GM18502 (cell line): ENCODE results near the gene SH3GLB2.

ENCODE experiments used
- ATAC-seq: cut with Tn5 transposase; IDR thresholded peaks from one replicate; pipeline ENCODE4 v1.9.1; 2021; ENCODE audit warnings: mild to moderate bottlenecking; ENCODE audit not compliant: unreplicated experiment, poor library complexity

SH3GLB2 gene

DNA sequence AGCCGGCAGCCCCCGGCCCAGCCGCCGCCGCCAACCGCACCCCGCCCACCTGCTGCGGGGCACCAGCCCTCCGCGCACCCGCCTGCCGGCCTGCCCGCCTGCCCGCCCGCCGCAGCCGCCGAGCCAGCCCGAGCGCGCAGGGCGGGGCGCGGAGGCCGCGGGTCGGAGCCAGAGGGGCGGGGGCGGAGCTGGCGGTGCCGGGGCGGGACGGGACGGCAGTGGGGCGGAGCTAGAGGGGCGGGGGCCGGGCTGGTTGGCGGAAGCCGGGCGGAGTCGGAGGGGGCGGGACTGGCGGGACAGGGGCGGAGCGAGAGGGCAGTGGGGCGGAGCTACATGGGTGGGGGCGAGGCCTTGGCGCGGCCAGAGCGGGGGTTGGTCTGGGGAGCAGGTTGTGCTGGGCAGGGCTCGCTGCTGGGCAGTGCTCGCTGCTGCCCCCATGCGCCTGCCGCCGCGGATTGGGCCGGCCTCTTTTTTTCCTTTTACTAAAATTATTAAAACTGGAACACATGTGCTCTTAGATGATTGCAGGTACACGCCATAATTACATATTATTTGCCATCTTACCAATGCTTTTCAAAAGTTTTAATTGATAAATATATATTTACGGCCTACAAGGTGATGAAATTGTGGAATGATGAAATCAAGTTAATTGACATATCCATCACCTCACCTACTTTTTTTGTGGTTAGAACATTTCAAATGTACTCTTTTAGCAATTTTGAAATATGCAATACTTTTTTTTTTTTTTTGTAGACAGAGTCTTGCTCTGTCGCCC is at the start of gene SH3GLB2:
Gene SH3GLB2 (minus strand): TSS at position 140 of the 775 bp plus-strand sequence. CDS start 177 bp downstream, outside the sequence.
- ATAC-seq, result peak; percentile 83

GRCh38 chr9:129077236-129077635 is 49.1 kb upstream of the SH3GLB2 start:
- no peak for ATAC-seq

DNA sequence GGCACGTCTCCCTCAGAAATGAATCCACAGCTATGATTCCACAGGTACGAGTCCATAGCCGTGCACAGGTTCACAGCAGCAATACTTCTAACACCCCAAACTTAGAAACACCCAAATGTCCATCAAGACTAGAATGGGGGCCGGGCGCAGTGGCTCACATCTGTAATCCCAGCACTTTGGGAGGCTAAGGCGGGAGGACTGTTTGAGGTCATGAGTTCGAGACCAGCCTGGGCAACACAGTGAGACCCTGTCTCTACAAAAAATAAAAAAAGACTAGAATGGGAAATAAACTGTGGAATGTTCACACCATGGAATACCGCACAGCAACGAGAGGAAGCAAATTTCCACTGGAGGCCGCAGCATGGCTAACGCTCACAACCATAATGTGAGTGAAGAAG is 48.5 kb upstream of the SH3GLB2 start:
- ATAC-seq, result no peak

GRCh38 chr9:129075996-129076639 is 48.0 kb upstream of the SH3GLB2 start:
- ATAC-seq, result no peak

DNA sequence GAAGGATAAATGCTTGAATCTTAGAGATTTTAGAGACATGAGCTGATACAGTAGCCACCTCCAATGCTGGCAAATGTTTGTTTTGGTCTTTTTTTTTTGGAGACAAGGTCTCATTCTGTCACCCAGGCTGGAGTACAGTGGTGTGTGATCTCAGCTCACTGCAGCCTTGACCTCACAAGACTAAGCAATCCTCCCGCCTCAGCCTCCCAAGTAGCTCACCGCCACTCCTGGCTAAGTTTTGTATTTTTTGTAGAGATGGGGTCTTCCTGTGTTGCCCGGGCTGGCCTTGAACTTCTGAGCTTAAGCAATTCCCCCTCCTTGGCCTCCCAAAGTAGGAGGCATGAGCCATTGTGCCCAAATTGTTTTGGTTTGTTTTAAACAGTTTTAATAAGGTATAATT is 46.0 kb upstream of the SH3GLB2 start:
- ATAC-seq, result no peak

GRCh38 chr9:129073404-129073803 is 45.3 kb upstream of the SH3GLB2 start:
- no peak for ATAC-seq

- no peak for ATAC-seq
These were observed 44.0 kb upstream of the SH3GLB2 start for GRCh38 chr9:129072171-129072570.

- ATAC-seq, result no peak
These were observed 43.5 kb upstream of the SH3GLB2 start for GRCh38 chr9:129071526-129072126.

DNA sequence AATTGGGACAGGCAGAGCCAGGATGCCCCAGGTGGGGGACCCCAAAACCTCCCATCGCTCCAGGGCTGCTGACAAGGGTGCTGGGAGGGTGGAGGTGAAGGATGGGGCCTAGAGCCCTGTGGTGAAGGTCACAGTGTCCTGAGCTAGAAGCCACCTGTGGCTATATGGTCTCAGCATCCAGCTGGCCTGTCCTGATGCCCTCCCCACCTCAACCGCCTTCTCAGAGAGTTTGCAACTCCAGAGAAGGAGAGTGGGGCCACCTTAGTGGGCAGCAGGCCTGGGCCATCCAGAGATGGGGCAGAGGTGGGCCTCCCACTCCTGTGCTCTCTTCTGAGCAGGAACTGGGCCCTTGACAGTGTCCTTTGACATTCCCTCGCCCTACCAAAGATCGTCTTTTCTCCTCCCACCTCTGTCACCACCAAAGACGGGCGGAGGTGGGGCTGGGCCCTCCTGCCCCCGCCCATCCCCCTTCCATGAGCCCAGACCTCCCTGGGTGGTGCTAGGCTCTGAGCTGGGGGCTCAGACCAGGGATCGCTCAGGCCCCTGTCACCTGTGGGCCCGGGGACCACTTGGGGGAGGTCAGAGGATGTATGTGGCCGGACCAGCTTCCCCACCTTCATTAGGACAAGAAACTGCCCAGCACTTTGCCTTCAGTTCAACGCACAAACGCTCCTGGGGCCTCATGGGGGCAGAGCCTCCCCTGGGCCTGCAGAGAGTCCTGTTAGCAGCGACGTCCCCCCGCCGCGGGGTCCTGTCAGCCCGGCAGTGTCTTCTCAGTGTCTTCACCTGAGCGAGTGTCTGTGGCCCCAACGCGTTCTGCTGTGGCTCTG is 42.8 kb upstream of the SH3GLB2 start:
- ATAC-seq, result no peak

GRCh38 chr9:129069862-129070641 is 41.9 kb upstream of the SH3GLB2 start:
- no peak for ATAC-seq

DNA sequence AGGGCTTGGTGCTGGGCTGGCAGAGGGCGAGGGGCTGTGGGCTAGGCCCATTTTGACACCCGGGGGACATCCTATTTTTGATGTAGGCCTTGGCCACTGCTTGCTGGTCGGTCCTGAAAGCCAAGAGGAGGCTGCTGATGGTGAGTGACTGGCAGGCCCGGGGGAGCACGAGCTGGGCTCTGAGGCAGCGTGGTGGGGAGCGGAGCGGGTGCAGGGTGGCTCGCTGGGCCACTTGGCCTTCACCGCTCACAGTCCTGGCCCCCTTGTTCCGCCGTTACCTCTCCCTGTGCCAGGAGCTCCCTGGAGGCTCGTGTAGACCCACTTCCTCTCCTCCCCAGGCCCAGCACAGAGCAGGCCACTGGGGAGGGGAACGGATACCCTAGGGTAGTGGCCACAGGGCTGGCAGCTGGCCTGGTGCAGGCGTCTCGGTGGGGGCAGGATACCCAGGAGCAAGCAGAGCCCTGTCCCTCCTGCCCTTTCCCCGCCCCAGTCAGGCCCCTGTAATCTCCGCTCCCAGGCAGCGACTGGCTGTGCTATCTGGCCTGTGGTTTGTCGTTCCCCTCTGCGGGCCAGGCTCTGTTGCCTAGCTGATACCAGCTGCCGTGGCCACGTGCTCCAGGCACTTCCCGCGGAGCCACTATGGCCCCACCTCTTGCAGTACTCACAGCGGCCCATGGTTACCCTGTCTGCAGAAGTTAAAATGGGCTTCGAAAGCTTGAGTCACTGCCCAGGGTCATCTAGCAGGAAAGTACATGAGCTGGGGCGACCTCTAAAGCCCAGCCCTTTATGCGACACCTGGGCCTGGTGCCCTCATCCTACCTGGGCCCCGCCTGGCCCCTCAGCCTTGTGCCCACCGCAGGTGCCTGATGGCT is 41.1 kb upstream of the SH3GLB2 start:
- ATAC-seq, result no peak

GRCh38 chr9:129068110-129068509 is 40.0 kb upstream of the SH3GLB2 start:
- no peak for ATAC-seq

- ATAC-seq, result no peak
These were observed 36.4 kb upstream of the SH3GLB2 start for GRCh38 chr9:129064499-129064908.

- ATAC-seq, result no peak
These were observed 34.9 kb upstream of the SH3GLB2 start for GRCh38 chr9:129063061-129063460.

- no peak for ATAC-seq
These were observed 32.9 kb upstream of the SH3GLB2 start for GRCh38 chr9:129060991-129061390.

DNA sequence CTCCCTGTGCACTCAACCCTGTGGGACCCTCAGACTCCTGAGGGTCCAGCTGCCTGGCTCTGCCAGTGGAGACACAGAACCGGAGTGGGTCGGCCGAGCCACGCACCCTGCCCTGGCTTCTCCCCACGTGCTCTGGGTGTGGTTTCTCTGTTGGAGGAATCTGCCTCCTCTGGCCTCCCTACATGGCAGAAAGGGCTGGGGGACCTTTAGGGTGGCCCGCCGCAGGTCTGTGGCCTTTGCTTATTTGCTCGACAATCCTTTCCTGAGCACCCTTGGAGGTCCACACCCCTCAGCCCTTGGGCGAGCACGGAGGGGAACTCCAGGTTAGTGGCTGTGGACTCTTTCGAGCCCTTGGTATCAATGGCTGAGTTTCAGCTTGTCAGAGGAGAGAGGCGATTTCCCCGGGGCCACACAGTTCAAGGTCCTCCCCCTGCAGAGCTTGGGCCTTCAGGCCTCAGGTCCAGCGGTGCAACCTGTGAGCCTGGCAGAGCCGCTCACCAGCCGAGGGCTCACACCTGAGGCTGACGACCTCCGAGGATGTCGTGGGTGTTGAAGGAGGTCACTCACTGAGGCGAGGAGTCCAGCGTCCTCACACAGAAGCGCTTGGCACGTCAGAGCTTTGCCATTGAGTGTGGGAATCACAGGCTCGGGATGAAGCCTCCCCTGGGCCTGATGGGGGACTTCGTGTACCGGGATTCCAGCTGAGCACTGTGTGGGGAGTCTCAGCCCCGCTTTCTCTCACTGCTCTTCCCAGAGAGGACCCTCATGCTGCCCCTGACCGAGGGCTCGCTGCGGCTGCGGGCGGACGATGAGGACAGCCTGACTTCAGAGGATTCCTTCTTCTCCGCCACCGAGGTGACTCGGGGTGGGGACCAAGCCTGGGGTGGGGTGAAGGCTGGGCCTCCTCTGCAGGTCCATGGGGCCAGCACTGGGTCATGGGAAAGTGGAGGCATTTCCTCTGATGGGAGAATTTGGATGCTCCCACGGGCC is 32.0 kb upstream of the SH3GLB2 start:
- no peak for ATAC-seq

DNA sequence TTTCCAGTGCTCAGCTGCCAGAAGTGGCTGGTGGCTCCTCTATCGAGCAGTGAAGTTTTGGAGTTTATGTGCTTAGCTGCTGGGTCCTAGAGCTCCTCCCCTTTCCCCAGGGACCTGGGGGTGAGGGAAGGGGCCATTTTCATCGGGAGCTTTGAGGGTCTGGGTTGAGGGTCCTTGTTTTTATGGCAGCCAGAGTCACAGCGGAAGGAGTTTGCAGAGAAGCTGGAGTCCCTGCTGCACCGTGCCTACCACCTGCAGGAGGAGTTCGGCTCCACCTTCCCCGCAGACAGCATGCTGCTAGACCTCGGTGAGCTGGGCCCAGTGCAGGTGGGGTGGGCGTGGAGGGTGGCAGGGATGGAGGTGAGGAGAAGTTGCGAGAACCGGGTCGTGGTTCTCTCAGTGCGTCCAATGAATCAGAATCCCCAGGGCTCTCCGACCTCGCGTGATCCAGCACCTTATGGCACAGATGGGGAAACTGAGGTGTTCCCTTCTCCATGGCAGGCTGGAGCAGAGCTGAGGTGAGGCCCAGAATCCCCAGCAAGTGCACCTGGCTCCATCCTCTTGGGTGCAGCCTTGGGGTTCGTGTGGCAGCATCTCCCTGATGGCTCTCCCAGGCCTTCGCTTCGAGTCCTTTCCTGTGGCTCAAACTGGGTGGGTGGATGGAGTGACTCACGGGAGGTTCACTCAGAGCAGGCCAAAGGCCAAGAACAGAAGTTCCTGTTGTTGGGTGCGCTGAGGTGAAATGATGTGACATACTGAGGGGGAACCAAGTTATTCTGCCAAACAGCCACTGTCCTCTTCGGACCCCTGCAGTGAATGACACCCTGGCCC is 31.0 kb upstream of the SH3GLB2 start:
- no peak for ATAC-seq
